ENCODE results near the gene RASSF1. TPM values are rescaled to one million over a fixed set of nuclear protein-coding genes. Genes with fewer than 3 reads are reported as not detected.

RASSF1 gene
- total RNA-seq, 1 experiment from 2014 or later, result 15.9 TPM

DNA sequence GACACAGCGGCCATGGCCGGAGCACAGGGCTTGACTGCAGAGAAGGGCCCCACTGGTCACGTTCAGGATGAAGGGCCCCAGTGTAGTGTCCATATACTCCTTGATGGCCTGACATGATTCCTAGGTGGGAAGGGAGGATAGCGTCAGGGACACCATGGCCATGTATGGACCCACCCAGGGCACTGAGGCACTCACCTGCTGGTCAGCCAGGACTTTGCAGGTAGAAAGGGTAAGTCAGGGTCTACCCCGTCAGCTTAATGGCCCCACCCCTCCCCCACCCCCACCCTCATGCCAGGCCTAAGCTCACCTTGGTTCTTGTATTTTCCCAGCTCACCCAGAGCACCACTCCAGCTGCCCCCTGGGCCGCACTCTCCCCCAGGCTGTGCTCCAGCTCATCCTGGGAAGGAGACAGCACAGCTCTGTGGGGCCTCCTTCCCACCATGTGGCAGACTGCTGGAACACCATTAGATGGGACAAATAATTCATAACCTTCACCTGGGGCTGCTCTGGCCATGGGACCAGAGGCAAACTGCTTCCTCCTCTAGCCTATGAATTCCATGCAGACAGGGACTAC lies 39.9 kb downstream of the RASSF1 start:
- no peak overlapping the region for H2AFZ ChIP-seq
- BruUV-seq (replicated peaks), result no TSS peak
- H3K4me3 ChIP-seq, result no peak overlapping the region; the same call in 1 of the 2 replicates
- H3F3A ChIP-seq (ENCODE audit: insufficient read depth, low read depth), result peaks cover 9% of the 10 kb centered on the region; the same call in 1 of the 2 replicates
- intact Hi-C loops (cut with micrococcal nuclease; ENCODE audit: unreplicated experiment), result loop anchor here (1.0 kb wide), 1 partner anchor 35 kb away; no protein-coding TSS in a partner anchor
- ChIA-PET POLR2A (ENCODE audit: unreplicated experiment) (no interaction called here), CTCF (no interaction called here)
- H3K27me3 ChIP-seq (ENCODE audit: insufficient read depth, low read depth), result no peaks in the 10 kb centered on the region
- H3K79me2 ChIP-seq (ENCODE audit: low read depth), result 0 out of 2 replicates have a peak, but pooled peaks cover 10% of the 10 kb centered on the region
- no peaks in the 10 kb centered on the region for H3K9me3 ChIP-seq (ENCODE audit: insufficient read depth, low read depth)
- no peaks in the 10 kb centered on the region for H4K20me1 ChIP-seq (ENCODE audit: insufficient read depth)
- H3K4me2 ChIP-seq, result peak overlapping the region; percentile 80
- no peak for TF ChIP-seq EZH2 (IDR thresholded peaks at IDR 0.05; ENCODE audit: low read depth)
- no peak for TF ChIP-seq CTCF (conservative IDR thresholded peaks at IDR 0.05)
- no peaks in the 10 kb centered on the region for H3K36me3 ChIP-seq (ENCODE audit: low read depth)
- H3K27ac ChIP-seq, result peak overlapping the region; percentile 76
- peaks cover 20% of the 10 kb centered on the region for H3K4me1 ChIP-seq (replicated peaks; ENCODE audit: insufficient read depth)
- DNase-seq, result no peak
- no peaks in the 10 kb centered on the region for H3K9me2 ChIP-seq (ENCODE audit: insufficient read depth)

GRCh38 chr3:50299929-50300680 lies 40.5 kb downstream of the RASSF1 start:
- ChIA-PET POLR2A (ENCODE audit: unreplicated experiment) (interaction anchor here (0.6 to 1.2 kb wide), 8 partner anchors 17 to 328 kb away, joined by 5 to 36 read pairs (median 8); partner anchors contain the start of genes SEMA3B and TUSC2), CTCF (interaction anchor here (0.6 to 0.9 kb wide), 5 partner anchors 18 to 54 kb away, joined by 3 to 7 read pairs (median 3); partner anchors contain the start of gene TUSC2)
- Histone ChIP-seq H3K4me1 (replicated peaks; ENCODE audit: insufficient read depth) (peaks cover 20% of the 10 kb centered on the region), H3K4me2 (peak overlapping the region; percentile 80), H2AFZ (no peak overlapping the region; the same call in 1 of the 2 replicates), H3K4me3 (peak overlapping the region; percentile 48; the same call in 1 of the 2 replicates), H3K79me2 (ENCODE audit: low read depth) (0 out of 2 replicates have a peak, but pooled peaks cover 10% of the 10 kb centered on the region), H3K27ac (peak overlapping the region; percentile 76), H3K27me3 (ENCODE audit: insufficient read depth, low read depth) (no peaks in the 10 kb centered on the region), H3K36me3 (ENCODE audit: low read depth) (no peaks in the 10 kb centered on the region), H3K9me2 (ENCODE audit: insufficient read depth) (no peaks in the 10 kb centered on the region), H4K20me1 (ENCODE audit: insufficient read depth) (no peaks in the 10 kb centered on the region), H3F3A (ENCODE audit: insufficient read depth, low read depth) (peaks cover 9% of the 10 kb centered on the region; the same call in 1 of the 2 replicates), H3K9me3 (ENCODE audit: insufficient read depth, low read depth) (no peaks in the 10 kb centered on the region)
- TSS peak; percentile 95 for BruUV-seq (replicated peaks)
- intact Hi-C loops (cut with micrococcal nuclease; ENCODE audit: unreplicated experiment), result loop anchor here (1.0 to 2.0 kb wide), 3 partner anchors 17 to 35 kb away; no protein-coding TSS in a partner anchor
- DNase-seq, result no peak
- TF ChIP-seq EZH2 (IDR thresholded peaks at IDR 0.05; ENCODE audit: low read depth), result no peak
- TF ChIP-seq CTCF (conservative IDR thresholded peaks at IDR 0.05), result no peak

GRCh38 chr3:50299638-50299928 lies 41.1 kb downstream of the RASSF1 start:
- H3K4me2 ChIP-seq, result peak overlapping the region; percentile 80
- TF ChIP-seq EZH2 (IDR thresholded peaks at IDR 0.05; ENCODE audit: low read depth) (no peak), CTCF (conservative IDR thresholded peaks at IDR 0.05) (no peak)
- intact Hi-C loops (cut with micrococcal nuclease; ENCODE audit: unreplicated experiment), result loop anchor here (1.0 to 2.0 kb wide), 2 partner anchors 18 to 35 kb away; no protein-coding TSS in a partner anchor
- ChIA-PET POLR2A (ENCODE audit: unreplicated experiment) (interaction anchor here (0.6 to 1.2 kb wide), 9 partner anchors 18 to 328 kb away, joined by 3 to 36 read pairs (median 6); partner anchors contain the start of genes SEMA3B and TUSC2), CTCF (interaction anchor here (0.5 to 0.9 kb wide), 6 partner anchors 18 to 270 kb away, joined by 3 to 9 read pairs (median 4); partner anchors contain the start of genes HEMK1 and TUSC2)
- no peaks in the 10 kb centered on the region for H3K9me3 ChIP-seq (ENCODE audit: insufficient read depth, low read depth)
- peaks cover 9% of the 10 kb centered on the region; the same call in 1 of the 2 replicates for H3F3A ChIP-seq (ENCODE audit: insufficient read depth, low read depth)
- no peaks in the 10 kb centered on the region for H3K36me3 ChIP-seq (ENCODE audit: low read depth)
- 0 out of 2 replicates have a peak, but pooled peaks cover 10% of the 10 kb centered on the region for H3K79me2 ChIP-seq (ENCODE audit: low read depth)
- peaks cover 20% of the 10 kb centered on the region for H3K4me1 ChIP-seq (replicated peaks; ENCODE audit: insufficient read depth)
- H2AFZ ChIP-seq, result no peak overlapping the region; the same call in 1 of the 2 replicates
- H4K20me1 ChIP-seq (ENCODE audit: insufficient read depth), result no peaks in the 10 kb centered on the region
- H3K27ac ChIP-seq, result peak overlapping the region; percentile 76
- DNase-seq, result no peak
- H3K4me3 ChIP-seq, result peak overlapping the region; percentile 48; the same call in 1 of the 2 replicates
- H3K9me2 ChIP-seq (ENCODE audit: insufficient read depth), result no peaks in the 10 kb centered on the region
- no peaks in the 10 kb centered on the region for H3K27me3 ChIP-seq (ENCODE audit: insufficient read depth, low read depth)
- no TSS peak for BruUV-seq (replicated peaks)

Data from PC-9 (cell line).